GM19099 (cell line): ENCODE results near the gene BRICD5.

ENCODE experiments used
- POLR2A ChIP-seq: IDR thresholded peaks from 3 replicates; pipeline ENCODE4 v1.6.1; 2011; ENCODE audit warnings: low read depth; ENCODE audit not compliant: insufficient read length; ENCODE audit errors: extremely low read depth

BRICD5 gene

DNA sequence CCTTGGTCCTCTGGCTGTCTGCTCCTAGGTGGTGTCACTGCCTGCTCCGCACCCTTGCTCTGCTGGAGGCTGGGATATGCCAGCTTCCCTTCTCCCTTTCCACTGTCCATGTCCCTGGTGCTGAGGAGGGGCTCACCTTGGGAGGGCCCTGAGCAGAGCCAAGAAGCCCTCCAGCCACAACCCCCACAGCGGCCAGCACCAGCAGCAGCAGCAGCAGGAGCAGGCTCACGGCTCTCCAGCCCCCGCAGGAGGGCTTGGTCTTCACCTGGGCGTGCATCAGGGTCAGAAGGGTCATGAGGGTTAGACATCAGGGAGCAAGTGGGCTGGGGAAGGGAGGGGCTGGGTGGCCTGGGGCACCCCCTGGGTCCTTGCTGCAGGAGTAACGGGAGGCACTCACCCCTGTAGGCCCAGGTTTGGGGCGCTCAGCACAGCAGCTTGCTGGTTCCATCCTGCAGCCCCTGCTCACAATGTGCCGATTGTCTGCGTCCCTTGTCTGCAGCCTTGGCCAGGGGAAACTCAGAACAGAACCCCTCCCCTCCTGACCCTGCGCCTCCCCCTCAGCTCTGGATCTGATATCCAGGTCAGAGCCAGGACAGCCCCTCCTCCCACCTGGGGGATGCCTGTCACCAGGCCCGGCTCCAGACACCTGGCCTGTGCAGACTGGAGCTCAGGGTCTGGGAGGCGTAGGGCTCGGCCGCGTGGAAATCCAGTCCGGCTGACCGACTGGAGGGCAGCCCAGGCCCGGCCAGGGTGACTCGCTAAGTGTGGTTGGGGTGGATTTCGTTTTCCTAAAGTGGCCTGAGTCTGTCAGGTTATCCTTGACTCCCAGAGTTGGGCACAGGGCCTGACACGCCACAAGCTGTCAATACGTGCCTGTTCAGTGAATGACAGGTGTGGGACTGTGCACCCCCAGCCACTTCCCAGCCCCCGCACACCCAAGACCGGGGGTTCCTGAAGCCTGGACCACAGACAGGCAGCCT is at the start of gene BRICD5:
BRICD5 (minus strand) TSS at position 478 of the 980 bp plus-strand sequence; CDS start at position 448, 30 bp downstream.
- no peak for TF ChIP-seq POLR2A

DNA sequence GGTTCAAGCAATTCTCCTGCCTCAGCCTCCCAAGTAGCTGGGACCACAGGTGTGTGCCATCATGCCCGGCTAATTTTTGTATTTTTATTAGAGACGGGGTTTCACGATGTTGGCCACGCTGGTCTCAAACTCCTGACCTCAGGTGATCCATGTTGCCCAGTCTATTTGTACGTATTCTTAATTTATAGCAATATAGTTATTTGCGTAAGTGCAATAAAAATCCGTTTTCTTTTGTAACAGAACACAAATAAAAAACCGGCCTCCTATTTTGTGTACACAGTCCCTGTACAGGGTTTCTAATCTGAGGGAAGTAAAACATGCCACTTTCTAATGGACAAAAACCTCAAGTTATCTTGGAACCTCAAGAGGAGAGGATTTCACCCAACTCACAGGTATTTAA is 49.6 kb upstream of the BRICD5 start:
- TF ChIP-seq POLR2A, result no peak

DNA sequence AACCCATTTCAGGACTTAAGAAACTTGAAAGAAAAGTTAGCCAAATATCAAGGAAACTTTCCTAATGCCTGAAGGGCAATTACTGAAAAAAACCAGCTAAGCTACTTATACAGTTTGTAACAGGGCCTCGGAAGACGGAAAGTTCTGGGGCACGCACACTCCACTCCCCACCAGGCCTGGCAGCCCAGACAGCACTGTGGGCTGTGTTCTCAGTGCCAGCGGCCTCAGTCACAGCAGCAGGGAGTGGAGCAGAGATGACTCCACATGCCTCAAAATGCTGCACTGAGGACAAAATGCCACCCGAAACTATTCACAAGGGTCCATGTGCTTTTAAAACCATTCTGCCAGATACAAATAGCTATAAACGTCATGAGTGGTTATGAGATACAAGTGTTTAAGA is 47.1 kb upstream of the BRICD5 start:
- TF ChIP-seq POLR2A, result no peak

- TF ChIP-seq POLR2A, result no peak
Observed at GRCh38 chr16:2256531-2257140, 46.0 kb upstream of the BRICD5 start.

- TF ChIP-seq POLR2A, result no peak
Observed at GRCh38 chr16:2253293-2253692, 42.6 kb upstream of the BRICD5 start.

- TF ChIP-seq POLR2A, result no peak
Observed at GRCh38 chr16:2252806-2253148, 42.1 kb upstream of the BRICD5 start.

GRCh38 chr16:2251296-2252111 is 40.8 kb upstream of the BRICD5 start, which contains the start of gene ECI1:
Gene ECI1 (minus strand): TSS chr16:2251587. CDS start chr16:2251566, 21 bp downstream.
- TF ChIP-seq POLR2A, result peak; percentile 92

- TF ChIP-seq POLR2A, result no peak
Observed at GRCh38 chr16:2250652-2251295, 40.1 kb upstream of the BRICD5 start.

- TF ChIP-seq POLR2A, result no peak
Observed at GRCh38 chr16:2246301-2246885, 35.7 kb upstream of the BRICD5 start.

- TF ChIP-seq POLR2A, result no peak
Observed at GRCh38 chr16:2244926-2245795, 34.5 kb upstream of the BRICD5 start.

- TF ChIP-seq POLR2A, result no peak
Observed at GRCh38 chr16:2244301-2244700, 33.6 kb upstream of the BRICD5 start.

GRCh38 chr16:2243781-2244180 is 33.1 kb upstream of the BRICD5 start:
- no peak for TF ChIP-seq POLR2A

DNA sequence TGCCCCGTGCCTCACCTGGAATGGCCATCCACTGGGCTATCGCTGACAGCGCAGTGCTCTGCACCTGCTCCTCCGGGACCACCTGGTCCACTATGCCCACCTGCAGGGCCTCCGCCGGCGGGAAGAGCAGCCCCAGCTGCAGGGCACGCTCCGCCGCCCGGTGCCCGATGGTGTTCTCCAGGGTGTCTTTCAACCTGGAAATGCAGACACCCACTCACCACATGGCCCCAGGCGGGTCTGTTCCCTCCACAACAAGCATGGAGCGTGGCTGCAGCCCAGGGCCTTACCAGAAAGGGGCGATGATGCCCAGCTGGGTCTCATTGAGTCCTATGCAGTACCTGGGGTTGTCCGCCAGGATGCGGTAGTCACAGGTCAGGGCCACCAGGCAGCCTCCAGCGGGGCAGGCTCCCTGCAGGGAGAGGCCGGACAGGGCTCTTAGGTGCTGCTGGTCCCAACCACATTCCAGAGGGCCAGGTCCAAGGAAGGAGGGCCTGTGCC is 32.4 kb upstream of the BRICD5 start:
- TF ChIP-seq POLR2A, result no peak
